HUDEP-2 (cell line): Measurements from ENCODE around the gene TMEM135.
"Not testable (repeated sequence)": the region's sequence is repeated elsewhere in the genome, so short reads cannot be mapped to it uniquely, and the experiment has no call there.

ENCODE experiments used
- DNase-seq, 76 experiments: peaks; one replicate each; lab custom pipeline; 2025; ENCODE audit not compliant: unreplicated experiment in 76 of 76; lab: John Stamatoyannopoulos, UW

The TMEM135 gene

GRCh38 chr11:87019613-87020271 is 18.0 kb upstream of the TMEM135 start:
- no peak for DNase-seq

GRCh38 chr11:87020336-87020735 is 17.4 kb upstream of the TMEM135 start:
- DNase-seq: no peak

- DNase-seq: no peak
Measured at GRCh38 chr11:87020764-87021365, 16.9 kb upstream of the TMEM135 start.

- DNase-seq: no peak
Measured at GRCh38 chr11:87022254-87022653, 15.5 kb upstream of the TMEM135 start.

GRCh38 chr11:87022738-87023137 is 15.0 kb upstream of the TMEM135 start:
- DNase-seq: no peak

GRCh38 chr11:87026415-87026814 is 11.3 kb upstream of the TMEM135 start:
- DNase-seq: not testable (repeated sequence)

GRCh38 chr11:87030458-87031054 is 7.2 kb upstream of the TMEM135 start:
- DNase-seq: no peak

- no peak for DNase-seq
Measured at GRCh38 chr11:87031433-87032170, 6.1 kb upstream of the TMEM135 start.

GRCh38 chr11:87033561-87033960 is 4.2 kb upstream of the TMEM135 start:
- peak in 1 of 76 experiments; percentile 0 for DNase-seq

- peak in 35 of 76 experiments; percentile 1 to 57 (median 9) for DNase-seq
Measured at GRCh38 chr11:87035976-87036583, 1.7 kb upstream of the TMEM135 start.

GRCh38 chr11:87036756-87037449 is 831 bp upstream of the TMEM135 start:
- DNase-seq: peak in 37 of 76 experiments; percentile 5 to 68 (median 26)

- DNase-seq: no peak
Measured at GRCh38 chr11:87038235-87038977, 672 bp downstream of the TMEM135 start.

- DNase-seq: no peak
Measured at GRCh38 chr11:87039371-87039770, 1.6 kb downstream of the TMEM135 start.

GRCh38 chr11:87043894-87044293 is 6.2 kb downstream of the TMEM135 start:
- DNase-seq: no peak

- DNase-seq: no peak
Measured at GRCh38 chr11:87046824-87047223, 9.1 kb downstream of the TMEM135 start.

GRCh38 chr11:87056091-87056490 is 18.4 kb downstream of the TMEM135 start:
- DNase-seq: no peak

- no peak for DNase-seq
Measured at GRCh38 chr11:87057749-87058148, 20.0 kb downstream of the TMEM135 start.

- DNase-seq: no peak
Measured at GRCh38 chr11:87059596-87060390, 22.1 kb downstream of the TMEM135 start.

- no peak for DNase-seq
Measured at GRCh38 chr11:87061766-87062165, 24.0 kb downstream of the TMEM135 start.
